ENCODE results near the gene UBE2R2. TPM values are rescaled to one million over a fixed set of nuclear protein-coding genes. Genes with fewer than 3 reads are reported as not detected.

UBE2R2 gene, protein sequence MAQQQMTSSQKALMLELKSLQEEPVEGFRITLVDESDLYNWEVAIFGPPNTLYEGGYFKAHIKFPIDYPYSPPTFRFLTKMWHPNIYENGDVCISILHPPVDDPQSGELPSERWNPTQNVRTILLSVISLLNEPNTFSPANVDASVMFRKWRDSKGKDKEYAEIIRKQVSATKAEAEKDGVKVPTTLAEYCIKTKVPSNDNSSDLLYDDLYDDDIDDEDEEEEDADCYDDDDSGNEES
- 20.4 and 21.6 TPM in 2 replicates for total RNA-seq

DNA sequence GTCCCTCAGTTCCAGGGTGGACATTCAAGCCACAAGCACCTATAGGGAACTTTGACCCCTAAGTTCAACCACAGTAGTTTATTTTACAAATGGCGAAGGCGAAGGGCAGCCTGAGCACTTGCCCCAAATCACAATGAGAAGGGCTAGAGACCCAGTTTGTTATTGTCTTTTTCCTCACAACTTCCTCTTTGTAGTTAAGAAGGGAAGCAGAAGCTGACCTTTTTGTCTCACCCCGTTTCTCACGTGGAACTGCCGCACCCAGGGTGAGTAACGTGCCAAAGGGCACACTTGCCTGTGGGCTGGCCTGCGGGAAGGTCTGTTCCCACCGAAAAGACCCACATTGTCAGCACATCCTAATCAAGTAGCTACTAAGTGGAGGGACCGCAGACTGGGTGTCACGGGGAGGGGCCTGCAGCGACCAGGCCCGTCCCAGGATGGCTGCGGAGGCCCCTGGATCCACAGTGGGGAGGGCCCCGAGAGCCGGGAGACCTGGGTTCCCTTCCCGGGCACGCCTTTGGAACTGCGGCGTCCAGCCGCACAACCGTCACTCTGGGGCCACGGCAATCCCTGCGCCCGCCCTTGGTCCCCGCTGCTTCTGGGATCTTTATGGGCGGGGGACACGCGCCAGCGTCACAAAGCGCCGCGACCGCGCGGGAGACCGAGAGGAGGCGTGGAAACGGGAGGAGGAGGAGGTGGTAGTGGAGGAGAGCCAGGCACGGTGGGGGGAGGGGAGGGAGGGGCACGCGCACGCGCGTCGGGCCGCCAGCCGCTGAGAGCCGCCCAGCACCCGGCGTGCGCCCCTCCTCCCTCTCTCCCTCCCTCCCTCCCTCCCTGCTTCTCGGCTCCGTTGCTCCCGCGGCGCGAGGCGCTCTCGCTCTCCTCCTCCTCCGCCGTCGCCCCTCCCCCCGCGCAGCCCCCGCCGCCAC, at the start of gene UBE2R2:
Gene UBE2R2 (plus strand): TSS at position 834 of the 926 bp plus-strand sequence. CDS start 598 bp downstream, outside the sequence.

DNA sequence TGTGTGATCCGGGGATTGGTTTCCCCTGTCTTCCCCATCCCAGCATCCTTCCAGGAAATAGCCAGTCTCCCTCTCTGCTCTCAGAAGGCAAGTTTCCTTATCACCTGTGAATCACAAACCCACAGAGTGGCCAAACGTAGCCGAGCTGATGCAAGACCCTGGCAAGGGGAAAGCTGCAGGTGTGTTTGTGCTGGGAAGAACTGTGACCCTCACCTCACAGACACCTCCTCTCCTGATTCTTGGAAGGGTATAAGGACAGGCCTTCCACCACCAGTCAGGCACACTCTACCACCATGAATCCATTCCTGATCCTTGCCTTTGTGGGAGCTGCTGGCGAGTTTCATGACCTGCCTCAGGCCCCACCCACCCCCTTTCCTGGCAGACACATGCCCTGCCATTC, 21.7 kb upstream of the UBE2R2 start, which contains the start of gene PRSS3:
Gene PRSS3 (plus strand): TSS at position 281 of the 400 bp plus-strand sequence. CDS start 13 bp downstream, at position 294.

Small RNAs within 50 kb of the gene (small RNA-seq; reads per million reads assigned to genes)
- gene RF00019 (not detected), gene RNU4ATAC11P (not detected), gene SNORD121A (48.0 reads per million, percentile 97 among the genes with 10 or more reads in this experiment), gene SNORD121B (not detected)

Other genes starting within 250 kb of the UBE2R2 start
- 0.61 TPM in 1 of 2 replicates, not detected in the other for gene PRSS3, start 21.6 kb upstream of the UBE2R2 start, total RNA-seq
- 22.2 and 25.6 TPM in 2 replicates for gene UBAP2, start 231.7 kb downstream of the UBE2R2 start, total RNA-seq

Data from hair follicle dermal papilla cell (primary cell).